ENCODE results near the gene UST. TPM values are rescaled to one million over a fixed set of nuclear protein-coding genes. Genes with fewer than 3 reads are reported as not detected.
"Not testable (repeated sequence)": the region's sequence is repeated elsewhere in the genome, so short reads cannot be mapped to it uniquely, and the experiment has no call there.

UST gene
- total and polyA plus RNA-seq, 4 donors: 0.24 to 2.7 (median 0.87) TPM

GRCh38 chr6:148864132-148864531 is 117.3 kb downstream of the UST start:
- WGBS: 81% methylated on average over 16 of the region's 16 CpGs

GRCh38 chr6:148864941-148865340 is 118.1 kb downstream of the UST start:
- H3K27me3 ChIP-seq (ENCODE audit: control insufficient read depth in 4 of 4, insufficient read depth in 4 of 4, low read length in 3 of 4): no peaks in the 10 kb centered on the region
- 94% methylated on average over 5 of the region's 5 CpGs for WGBS

More at GRCh38 chr6:148864132-148864531, 117.3 kb downstream of the UST start:
- H3K36me3 ChIP-seq (ENCODE audit: control insufficient read depth in 4 of 4, insufficient read depth in 3 of 4, low read depth in 1 of 4, low read length in 3 of 4); H3K9ac ChIP-seq (ENCODE audit: low read depth in 1 of 2, low read length in 2 of 2); DNase-seq (ENCODE audit: low spot score); H3K4me3 ChIP-seq (ENCODE audit: low read depth in 1 of 3, low read length in 3 of 3); H3K4me1 ChIP-seq (ENCODE audit: control insufficient read depth in 4 of 4, insufficient read depth in 4 of 4, low read length in 3 of 4); H3K27ac ChIP-seq (ENCODE audit: low read depth in 1 of 2, low read length in 2 of 2); H3K9me3 ChIP-seq (ENCODE audit: control insufficient read depth in 4 of 4, low read length in 3 of 4); H3K27me3 ChIP-seq (ENCODE audit: control insufficient read depth in 4 of 4, insufficient read depth in 4 of 4, low read length in 3 of 4): not testable (repeated sequence)

More at GRCh38 chr6:148864941-148865340, 118.1 kb downstream of the UST start:
- H3K9ac ChIP-seq (ENCODE audit: low read depth in 1 of 2, low read length in 2 of 2): no peak overlapping the region
- TF ChIP-seq MAX (IDR thresholded peaks at IDR 0.05): no peak
- TF ChIP-seq RAD21 (IDR thresholded peaks at IDR 0.05): no peak
- no peak for TF ChIP-seq JUND (IDR thresholded peaks at IDR 0.05)
- TF ChIP-seq RXRA (IDR thresholded peaks at IDR 0.05): no peak
- no peak for TF ChIP-seq FOXA2 (IDR thresholded peaks at IDR 0.05)
- TF ChIP-seq HNF4G (IDR thresholded peaks at IDR 0.05): no peak
- TF ChIP-seq REST (IDR thresholded peaks at IDR 0.05): no peak
- no peak for TF ChIP-seq ZBTB33 (IDR thresholded peaks at IDR 0.05)
- TF ChIP-seq YY1 (IDR thresholded peaks at IDR 0.05): no peak
- TF ChIP-seq ATF3 (IDR thresholded peaks at IDR 0.05): no peak
- no peak for TF ChIP-seq EGR1 (IDR thresholded peaks at IDR 0.05; ENCODE audit: low read depth in 2 of 2)
- no peak for TF ChIP-seq TAF1 (conservative IDR thresholded peaks at IDR 0.05)
- no peak for TF ChIP-seq CTCF (IDR thresholded peaks at IDR 0.05; ENCODE audit: low read depth, low read length, missing input control)
- TF ChIP-seq NR2F2 (IDR thresholded peaks at IDR 0.05): no peak
- TF ChIP-seq FOXA1 (IDR thresholded peaks at IDR 0.05): no peak
- TF ChIP-seq GABPA (IDR thresholded peaks at IDR 0.05 in 1 of 2, conservative IDR thresholded peaks at IDR 0.05 in 1 of 2): no peak
- no peak for TF ChIP-seq HNF4A (conservative IDR thresholded peaks at IDR 0.05)
- no peak for TF ChIP-seq SP1 (IDR thresholded peaks at IDR 0.05)
- no peak overlapping the region for H3K4me3 ChIP-seq (ENCODE audit: low read depth in 1 of 3, low read length in 3 of 3)
- no peaks in the 10 kb centered on the region for H3K4me1 ChIP-seq (ENCODE audit: control insufficient read depth in 4 of 4, insufficient read depth in 4 of 4, low read length in 3 of 4)
- no peaks in the 10 kb centered on the region for H3K36me3 ChIP-seq (ENCODE audit: control insufficient read depth in 4 of 4, insufficient read depth in 3 of 4, low read depth in 1 of 4, low read length in 3 of 4)
- no peak overlapping the region for H3K27ac ChIP-seq (ENCODE audit: low read depth in 1 of 2, low read length in 2 of 2)
- no peak for DNase-seq (ENCODE audit: low spot score)
- no peaks in the 10 kb centered on the region for H3K9me3 ChIP-seq (ENCODE audit: control insufficient read depth in 4 of 4, low read length in 3 of 4)
